HepG2 (cell line): ENCODE data around the gene SNX30. TPM values are rescaled to one million over a fixed set of nuclear protein-coding genes. Genes with fewer than 3 reads are reported as not detected.

Source experiments
- ATAC-seq: fragments of 200-7000 bp; cut with Tn5 transposase; 3 replicates; pipeline ENCODE4 v1.9.1; 2020; ENCODE audit warnings: mild to moderate bottlenecking, moderate library complexity
- BruUV-seq: library from RNA; stranded (reverse); fragments of 400-500 nt; replicated peaks from 2 replicates; lab custom pipeline; 2021; lab: Mats Ljungman, UMichigan
- CTCF ChIA-PET: fragments of 300-600 bp; formaldehyde crosslinking; extraction: SDS; loops from one replicate; lab custom pipeline; 2021; ENCODE audit warnings: low total read pairs, inconsistent platforms, low intra/inter-chr PET ratio; lab: Yijun Ruan, JAX
- POLR2A ChIA-PET: fragments of 350-600 bp; sonication (Branson Sonifier 250); formaldehyde crosslinking; loops from one replicate; lab custom pipeline; 2020; ENCODE audit warnings: antibody characterized with exemption, inconsistent platforms; lab: Yijun Ruan, JAX
- DNase-seq: peaks from one replicate; pipeline ENCODE4 v3.0.0-alpha.2; 2015; ENCODE audit warnings: low spot score
- FAIRE-seq: peaks from 3 replicates; lab custom pipeline; 2011; peaks lifted over from hg19 to GRCh38; lab: Jason Lieb, UNC
- H2AFZ ChIP-seq: one replicate; pipeline ENCODE4 v1.6.1; 2011; ENCODE audit warnings: low read length, inconsistent platforms
- H3K27ac ChIP-seq: fragments of 300-600 bp; 3 replicates; pipeline ENCODE4 v1.8.0; 2011; ENCODE audit warnings: mixed run types, mild to moderate bottlenecking, mixed read lengths, low read length, inconsistent platforms; ENCODE audit not compliant: insufficient read depth; ENCODE audit errors: extremely low read length
- H3K27me3 ChIP-seq, 2 experiments: fragments of 200-600 bp in 1 of 2; 2 replicates in 1 of 2; 3 replicates in 1 of 2; pipeline versions ENCODE4 v1.6.0 to v1.8.0; 2011; ENCODE audit warnings: low read length in 2 of 2, mild to moderate bottlenecking in 2 of 2, moderate library complexity in 2 of 2, inconsistent platforms in 1 of 2; ENCODE audit not compliant: insufficient read depth in 2 of 2, control insufficient read depth in 1 of 2
- H3K36me3 ChIP-seq, 2 experiments: fragments of 200-600 bp in 1 of 2; replicated peaks in 1 of 2; 2 replicates in 1 of 2; 3 replicates in 1 of 2; pipeline versions ENCODE4 v1.5.1 to v1.8.0; 2011; ENCODE audit warnings: low read length in 2 of 2, inconsistent platforms in 1 of 2; ENCODE audit not compliant: insufficient read depth in 2 of 2, control insufficient read depth in 1 of 2
- H3K4me1 ChIP-seq: 2 replicates; pipeline ENCODE4 v1.5.1; 2012; ENCODE audit warnings: low read length, inconsistent platforms; ENCODE audit not compliant: insufficient read depth
- H3K4me2 ChIP-seq: 2 replicates; pipeline ENCODE4 v1.6.0; 2011; ENCODE audit warnings: low read depth, low read length, inconsistent platforms
- H3K4me3 ChIP-seq, 3 experiments: fragments of 200-600 bp in 1 of 3; sonication (generic), shearing (Covaris generic) in 1 of 3; replicated peaks in 1 of 3; 2 replicates each; pipeline ENCODE4 v1.5.1; 2011 to 2016; ENCODE audit warnings: low read length in 3 of 3, inconsistent platforms in 2 of 3, low read depth in 2 of 3, mild to moderate bottlenecking in 2 of 3, control low read depth in 1 of 3, mixed read lengths in 1 of 3; ENCODE audit not compliant: insufficient read depth in 1 of 3
- H3K79me2 ChIP-seq: one replicate; pipeline ENCODE4 v1.6.1; 2011; ENCODE audit warnings: low read length, inconsistent platforms; ENCODE audit not compliant: insufficient read depth
- H3K9ac ChIP-seq: 2 replicates; pipeline ENCODE4 v1.6.0; 2011; ENCODE audit warnings: mild to moderate bottlenecking, low read depth, low read length, inconsistent platforms; ENCODE audit not compliant: insufficient read depth
- H3K9me3 ChIP-seq: 2 replicates; pipeline ENCODE4 v1.5.1; 2012; ENCODE audit warnings: mild to moderate bottlenecking, low read length
- H4K20me1 ChIP-seq: 2 replicates; pipeline ENCODE4 v1.6.0; 2011; ENCODE audit warnings: inconsistent platforms, mild to moderate bottlenecking, low read length, moderate library complexity; ENCODE audit not compliant: insufficient read depth
- MIER2 ChIP-seq: IDR thresholded peaks from 2 replicates; pipeline ENCODE4 v1.6.1; 2016; ENCODE audit warnings: missing biosample characterization, missing genetic modification reagents
- RAD51 ChIP-seq: fragments of 450-650 bp; IDR thresholded peaks from 2 replicates; pipeline ENCODE4 v1.6.1; 2016; ENCODE audit warnings: borderline replicate concordance
- SP1 ChIP-seq, 2 experiments: fragments of 450-650 bp in 1 of 2; sonication (generic) in 1 of 2; formaldehyde crosslinking in 1 of 2; IDR thresholded peaks; 2 replicates each; pipeline versions ENCODE4 v1.4.0 to v1.6.1; 2016 to 2020; ENCODE audit warnings: missing genetic modification reagents in 1 of 2
- ZEB1 ChIP-seq: IDR thresholded peaks from 2 replicates; pipeline ENCODE4 v1.6.1; 2012; ENCODE audit warnings: mild to moderate bottlenecking, low read depth, inconsistent platforms; ENCODE audit not compliant: insufficient replicate concordance
- ZNF121 ChIP-seq: sonication (generic); formaldehyde crosslinking; IDR thresholded peaks from 2 replicates; pipeline ENCODE4 v1.5.0; 2020; ENCODE audit warnings: mild to moderate bottlenecking, missing genetic modification reagents
- ZNF510 ChIP-seq: sonication (generic); formaldehyde crosslinking; IDR thresholded peaks from 2 replicates; pipeline ENCODE4 v1.4.0; 2020; ENCODE audit warnings: low read depth, mild to moderate bottlenecking, missing genetic modification reagents
- ZNF639 ChIP-seq: conservative IDR thresholded peaks from 2 replicates; pipeline ENCODE4 v1.6.1; 2018; ENCODE audit warnings: missing genetic modification reagents
- ZNF747 ChIP-seq: sonication (generic); formaldehyde crosslinking; IDR thresholded peaks from 2 replicates; pipeline ENCODE4 v1.8.1; 2023; ENCODE audit warnings: missing genetic modification reagents, mild to moderate bottlenecking, borderline replicate concordance
- WGBS: methylation state at CpG from one replicate; pipeline ENCODE4 v1.1.6; 2017; ENCODE audit warnings: low lambda C conversion rate; 5-methylcytosine and 5-hydroxymethylcytosine counted together
- in situ Hi-C: cut with HindIII; loops from 2 replicates; pipeline ENCODE4 v1.10.0; 2017; ENCODE audit warnings: low pct_unique_long_range_greater_than_20kb; ENCODE audit not compliant: extremely low pct_ligation_motif_present
- intact Hi-C: fragments of 100-400 bp; cut with micrococcal nuclease; formaldehyde crosslinking; loops from one replicate; pipeline ENCODE4 v1.10.0; 2022; ENCODE audit not compliant: unreplicated experiment
- polyA plus RNA-seq, 8 experiments: library from polyadenylated mRNA; depleted of rRNA in 3 of 8; stranded (reverse) in 7 of 8; unstranded in 1 of 8; fragments of >200 nt; fragmentation: Illumina TruSeq in 4 of 8; extraction: Trizol in 4 of 8; gene quantifications; 2 replicates each; pipeline versions ENCODE4 v1.2.1 to v1.2.3, GENCODE V29; 2011 to 2016; ENCODE audit warnings: low read depth in 4 of 8, missing spikeins in 1 of 8, mixed read lengths in 1 of 8; ENCODE audit not compliant: insufficient read depth in 1 of 8
- total RNA-seq, 5 experiments: library from RNA; depleted of rRNA; stranded (reverse); fragments of >200 nt; fragmentation: Illumina TruSeq; extraction: Trizol; gene quantifications; 2 replicates each; pipeline ENCODE4 v1.2.3, GENCODE V29; 2016; ENCODE audit warnings: low read depth in 1 of 5

The SNX30 gene
- total and polyA plus RNA-seq, 2 of the 13 experiments (the other 11 are each of a cell fraction or from before 2014, with no cell fraction given): 4.4 to 12.4 TPM

DNA sequence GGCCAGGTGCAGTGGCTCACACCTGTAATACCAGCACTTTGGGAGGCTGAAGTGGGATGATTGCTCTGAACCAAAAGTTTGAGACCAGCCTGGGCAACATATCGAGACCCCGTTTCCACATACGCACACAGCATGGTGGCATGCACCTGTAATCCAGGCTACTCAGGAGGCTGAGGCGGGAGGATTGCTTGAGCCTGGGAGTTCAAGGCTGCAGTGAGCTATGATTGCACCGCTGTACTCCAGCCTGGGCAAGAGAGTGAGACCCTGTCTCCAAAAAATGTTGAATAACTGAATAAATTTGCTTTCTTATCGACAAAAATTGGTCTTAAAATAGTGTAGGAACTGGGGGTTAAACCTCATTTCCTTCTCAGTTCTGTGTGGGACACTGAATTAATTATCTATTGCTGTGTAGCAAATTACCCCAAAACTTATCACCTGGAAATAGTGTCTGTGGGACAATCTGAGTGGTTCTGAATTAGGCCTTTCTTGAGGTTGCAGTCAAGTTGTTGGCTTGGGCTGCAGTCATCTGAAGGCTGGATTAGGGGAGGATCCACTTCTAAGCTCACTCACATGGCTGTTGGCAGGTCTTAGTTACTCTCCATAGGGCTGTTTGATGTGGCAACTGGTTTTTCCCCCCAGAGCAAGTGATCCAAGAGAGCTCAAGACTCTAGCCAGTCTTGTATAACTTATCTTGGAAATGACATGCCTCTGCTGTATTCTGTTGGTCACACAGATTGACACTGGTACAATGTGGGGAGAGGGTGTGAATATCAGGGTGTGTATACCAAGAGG lies 2.0 kb downstream of the SNX30 start:
- POLR2A ChIA-PET: interaction anchor here (3.1 to 6.0 kb wide), 2 partner anchors 11 to 20 kb away, joined by 32 to 35 read pairs; no protein-coding TSS in a partner anchor

More for the DNA sequence above, 2.0 kb downstream of the SNX30 start:
- 80% methylated on average over 5 of the region's 6 CpGs for WGBS
- Histone ChIP-seq H3K27me3 (no peaks in the 10 kb centered on the region; a peak in 1 of 5 replicates), H3K27ac (no peak overlapping the region), H3K4me1 (peaks cover 65% of the 10 kb centered on the region), H3K9me3 (no peaks in the 10 kb centered on the region), H3K79me2 (peaks cover 35% of the 10 kb centered on the region), H3K4me3 (0 out of 6 replicates have a peak overlapping the region, but pooled peaks of 1 of the 3 experiments have one; percentile 86), H3K9ac (no peak overlapping the region), H3K4me2 (peak overlapping the region; percentile 91), H3K36me3 (no peaks in the 10 kb centered on the region), H2AFZ (no peak overlapping the region), H4K20me1 (no peaks in the 10 kb centered on the region)
- intact Hi-C loops: loop anchor here (1.0 kb wide), 1 partner anchor 12 kb away; no protein-coding TSS in a partner anchor
- in situ Hi-C loops: no loop called here
- CTCF ChIA-PET: no interaction called here
- no peak for ATAC-seq
- no peak for DNase-seq
- no peak for FAIRE-seq
- TF ChIP-seq MIER2 (CRISPR knock-in tag) (no peak), RAD51 (no peak), ZNF639 (no peak), ZNF510 (no peak), ZNF121 (CRISPR knock-in tag) (peak; percentile 84), ZNF747 (CRISPR knock-in tag) (no peak), ZEB1 (no peak), SP1 (IDR thresholded peaks at IDR 0.05) (no peak), SP1 (CRISPR knock-in tag; IDR thresholded peaks at IDR 0.05) (no peak)
- BruUV-seq: no TSS peak
